Measurements from ENCODE around the gene SMARCA1.
"Not testable (repeated sequence)": the region's sequence is repeated elsewhere in the genome, so short reads cannot be mapped to it uniquely, and the experiment has no call there.

Gene SMARCA1

DNA sequence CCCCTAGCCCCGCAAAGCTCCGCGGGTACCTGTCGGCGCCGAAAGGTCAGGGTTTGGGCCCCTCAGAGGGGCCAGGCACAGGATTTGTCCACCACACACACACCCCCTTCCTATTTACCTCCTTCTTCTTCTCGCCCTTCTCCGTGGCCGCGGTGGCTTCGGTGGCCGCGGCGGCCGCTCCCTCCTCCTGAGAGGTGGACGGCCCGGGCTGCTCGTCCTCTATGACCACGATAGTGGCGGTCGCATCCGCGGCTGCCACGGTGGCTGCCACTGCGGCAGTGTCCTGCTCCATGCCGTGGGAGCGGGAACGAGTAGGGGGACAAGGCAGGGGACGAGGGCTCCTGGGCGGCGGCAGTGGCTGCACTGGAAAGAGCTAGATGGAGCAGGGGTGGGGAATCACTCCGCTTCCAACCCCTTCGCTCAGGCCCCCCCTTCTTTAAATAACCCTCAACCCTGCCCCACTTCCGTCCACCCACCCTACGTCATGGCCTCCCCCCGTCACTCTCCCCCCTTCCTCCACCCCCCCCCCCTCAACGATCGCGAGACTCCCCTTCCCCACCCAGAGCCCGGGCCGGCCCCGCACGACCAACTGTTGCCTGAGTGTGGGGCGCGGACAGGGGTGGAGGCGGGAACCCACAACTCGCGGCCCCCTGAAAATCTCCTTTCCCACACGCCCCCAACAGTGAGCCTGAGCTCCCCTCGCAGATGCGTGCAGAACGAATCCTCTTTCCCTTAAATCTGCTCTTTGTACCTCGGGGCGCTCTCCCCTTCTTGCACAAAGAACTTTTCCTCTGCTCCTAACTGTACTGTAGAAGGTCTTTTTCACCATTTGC lies at the start of gene SMARCA1:
Gene SMARCA1, minus strand, starts transcription at position 412 of the 833 bp plus-strand sequence. Its CDS starts 120 bp downstream, at position 292.
- no peak for DNase-seq (ENCODE audit: low read depth)

- DNase-seq (ENCODE audit: low read depth) = no peak
Observed at GRCh38 chrX:129572422-129572821, 49.1 kb upstream of the SMARCA1 start.

DNA sequence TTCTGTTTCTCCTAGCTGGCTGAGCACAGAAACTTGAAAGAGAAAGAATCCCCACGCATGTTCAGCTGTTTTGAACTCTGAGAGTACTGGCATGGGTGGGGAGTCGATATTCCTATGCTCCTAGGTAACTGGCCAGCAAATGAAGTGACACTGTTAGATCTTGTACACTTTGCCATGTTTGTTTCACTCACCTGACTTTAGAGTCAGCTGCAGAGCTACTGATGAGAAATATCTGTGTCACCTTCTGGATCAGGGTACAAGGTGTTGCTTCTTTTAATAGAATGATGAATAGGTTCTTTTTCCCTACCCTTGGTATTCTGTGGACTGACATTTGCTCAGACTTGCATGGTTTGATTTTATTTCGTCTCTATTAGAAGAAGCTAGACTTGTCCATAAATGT lies 45.1 kb upstream of the SMARCA1 start:
- DNase-seq (ENCODE audit: low read depth) = no peak

GRCh38 chrX:129566073-129566472 lies 42.8 kb upstream of the SMARCA1 start:
- no peak for DNase-seq (ENCODE audit: low read depth)

DNA sequence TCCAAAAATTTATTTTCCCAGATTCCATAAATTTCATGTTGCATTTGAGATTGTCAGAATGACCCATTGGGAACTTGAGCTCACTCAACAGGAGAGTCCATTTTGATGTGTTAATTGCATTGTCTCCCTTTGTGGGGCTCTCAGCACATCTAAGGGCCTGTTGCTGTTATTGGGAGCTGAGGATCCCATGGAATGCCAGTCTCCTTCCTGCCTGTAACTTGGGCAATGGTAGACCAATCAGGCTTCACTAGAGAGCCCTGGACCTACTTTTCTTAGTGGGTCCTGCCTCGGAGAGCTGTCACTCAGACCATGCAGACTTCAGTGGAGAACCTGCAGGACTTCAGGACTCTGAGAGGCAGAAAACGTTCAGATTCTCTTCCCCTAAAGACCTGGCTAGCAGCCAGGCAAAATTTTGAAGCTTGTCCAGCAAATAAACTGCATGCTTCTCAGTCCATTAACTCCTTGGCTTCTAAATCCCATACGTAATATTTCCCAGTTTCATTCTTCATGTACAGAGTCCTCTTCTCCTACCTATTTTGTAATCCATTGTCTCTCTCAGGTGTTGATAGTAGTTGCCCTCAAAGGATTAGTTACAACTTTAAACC lies 41.9 kb upstream of the SMARCA1 start:
- no peak for DNase-seq (ENCODE audit: low read depth)

DNA sequence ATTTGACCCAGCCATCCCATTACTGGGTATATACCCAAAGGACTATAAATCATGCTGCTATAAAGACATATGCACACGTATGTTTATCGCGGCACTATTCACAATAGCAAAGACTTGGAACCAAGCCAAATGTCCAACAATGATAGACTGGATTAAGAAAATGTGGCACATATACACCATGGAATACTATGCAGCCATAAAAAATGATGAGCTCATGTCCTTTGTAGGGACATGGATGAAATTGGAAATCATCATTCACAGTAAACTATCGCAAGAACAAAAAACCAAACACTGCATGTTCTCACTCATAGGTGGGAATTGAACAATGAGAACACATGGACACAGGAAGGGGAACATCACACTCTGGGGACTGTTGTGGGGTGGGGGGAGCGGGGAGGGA lies 41.1 kb upstream of the SMARCA1 start:
- DNase-seq (ENCODE audit: low read depth) = not testable (repeated sequence)

- no peak for DNase-seq (ENCODE audit: low read depth)
Observed at GRCh38 chrX:129561453-129561852, 38.2 kb upstream of the SMARCA1 start.

DNA sequence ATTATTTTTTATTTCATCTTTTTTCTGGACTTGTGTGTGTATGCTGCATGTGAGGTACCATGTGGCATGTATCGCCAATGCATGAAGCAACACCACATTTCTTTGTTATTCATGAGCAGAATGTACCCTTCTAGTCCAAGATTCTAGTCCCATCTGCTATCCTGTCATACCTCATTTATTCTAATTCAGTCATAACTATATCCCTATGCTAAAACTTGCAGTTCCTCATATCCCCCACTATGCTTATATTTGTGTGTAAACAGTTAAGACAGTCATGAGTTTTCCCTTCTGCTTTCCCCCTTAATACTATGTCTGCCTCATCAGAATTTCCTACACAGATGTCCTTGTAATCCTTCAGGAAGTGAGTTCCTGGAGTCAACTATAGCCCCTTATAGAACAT lies 36.5 kb upstream of the SMARCA1 start:
- DNase-seq (ENCODE audit: low read depth) = no peak

DNA sequence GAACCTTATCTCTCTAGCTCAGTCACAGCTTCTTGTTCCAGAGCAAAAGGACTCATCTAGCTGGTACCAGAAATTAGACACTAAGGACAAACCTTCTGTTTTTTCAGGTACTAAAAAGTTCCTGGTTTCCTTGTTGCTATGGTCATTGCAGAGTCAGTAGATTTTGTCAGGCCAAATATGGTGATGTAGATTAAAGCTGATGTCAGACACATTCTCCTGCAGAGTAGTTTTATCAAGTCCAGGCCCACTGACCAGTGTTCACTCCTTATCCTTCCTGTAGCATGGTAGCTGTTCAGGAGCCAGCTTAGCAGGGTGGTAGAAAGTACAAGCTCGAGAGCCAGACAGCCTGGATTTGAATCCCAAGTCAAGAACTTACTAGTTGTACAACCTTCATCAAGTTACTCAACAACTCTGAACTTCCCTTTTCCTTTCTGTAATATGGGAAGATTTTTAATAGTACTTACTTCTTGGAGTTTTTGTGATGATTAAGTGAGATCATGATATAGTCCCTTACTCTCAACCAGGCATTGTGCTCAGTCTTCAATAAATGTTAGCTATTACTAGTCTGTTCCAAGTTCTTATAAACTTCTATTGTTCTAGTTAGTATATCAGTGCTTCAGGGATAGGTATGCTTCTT lies 34.7 kb upstream of the SMARCA1 start:
- no peak for DNase-seq (ENCODE audit: low read depth)

- DNase-seq (ENCODE audit: low read depth) = no peak
Observed at GRCh38 chrX:129556806-129557315, 33.6 kb upstream of the SMARCA1 start.

GRCh38 chrX:129554816-129555215 lies 31.5 kb upstream of the SMARCA1 start:
- DNase-seq (ENCODE audit: low read depth) = not testable (repeated sequence)

DNA sequence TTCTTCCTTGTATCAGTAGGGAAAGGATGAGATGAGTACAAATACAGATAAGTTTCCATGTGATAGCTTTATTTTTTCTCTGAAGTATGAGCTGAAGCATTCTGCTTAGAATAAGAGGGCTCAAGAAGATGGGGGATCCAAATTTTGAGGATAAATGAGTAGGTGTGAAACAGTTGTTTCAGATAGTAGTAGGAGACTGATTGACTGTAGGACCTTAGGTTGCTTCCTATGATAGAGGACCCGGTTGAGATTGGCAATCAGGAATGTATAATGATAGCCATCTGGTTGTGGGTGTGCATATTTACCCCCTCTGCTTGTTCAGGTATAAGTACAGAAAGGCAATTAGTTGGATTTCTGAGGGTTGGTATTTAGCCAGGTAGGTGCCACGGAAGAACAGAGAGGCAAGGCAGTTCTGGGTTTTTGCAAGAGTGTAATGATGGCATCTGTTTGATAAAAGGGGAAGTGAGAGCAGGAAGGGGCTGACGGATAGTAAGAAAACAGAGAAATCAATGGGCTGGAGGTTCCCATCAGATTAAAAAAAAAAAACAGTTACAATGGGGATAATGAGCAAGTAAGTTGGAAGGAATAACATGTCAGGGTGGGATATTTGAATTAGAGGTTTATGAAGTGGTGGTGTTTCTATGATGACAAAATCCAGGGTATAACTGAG lies 30.5 kb upstream of the SMARCA1 start:
- DNase-seq (ENCODE audit: low read depth) = no peak

- DNase-seq (ENCODE audit: low read depth) = no peak
Observed at GRCh38 chrX:129549124-129549523, 25.8 kb upstream of the SMARCA1 start.

- DNase-seq (ENCODE audit: low read depth) = no peak
Observed at GRCh38 chrX:129545408-129545807, 22.1 kb upstream of the SMARCA1 start.

- DNase-seq (ENCODE audit: low read depth) = no peak
Observed at GRCh38 chrX:129544780-129545179, 21.5 kb upstream of the SMARCA1 start.

DNA sequence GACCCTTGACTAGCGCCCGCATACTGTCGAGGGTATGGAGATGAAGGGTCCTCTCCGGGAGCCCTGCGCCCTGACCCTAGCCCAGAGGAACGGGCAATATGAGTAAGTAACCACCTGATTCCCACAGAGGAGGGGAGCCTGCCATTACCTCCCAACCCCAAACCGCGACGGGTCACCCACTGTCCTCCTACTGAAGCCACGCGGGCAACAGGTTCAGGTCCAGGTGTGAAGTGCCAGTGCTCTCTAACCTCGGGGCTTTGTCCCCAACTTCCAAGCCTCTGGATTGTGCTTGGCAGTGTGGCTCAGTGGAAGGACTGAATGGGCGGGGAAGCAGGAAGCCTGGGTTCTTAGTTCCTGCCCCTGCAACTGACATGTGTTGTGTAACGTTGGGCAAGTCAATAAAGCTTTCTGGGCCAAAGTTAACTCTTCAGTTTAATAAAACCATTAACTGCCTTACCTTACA lies 17.5 kb upstream of the SMARCA1 start:
- DNase-seq (ENCODE audit: low read depth) = no peak

DNA sequence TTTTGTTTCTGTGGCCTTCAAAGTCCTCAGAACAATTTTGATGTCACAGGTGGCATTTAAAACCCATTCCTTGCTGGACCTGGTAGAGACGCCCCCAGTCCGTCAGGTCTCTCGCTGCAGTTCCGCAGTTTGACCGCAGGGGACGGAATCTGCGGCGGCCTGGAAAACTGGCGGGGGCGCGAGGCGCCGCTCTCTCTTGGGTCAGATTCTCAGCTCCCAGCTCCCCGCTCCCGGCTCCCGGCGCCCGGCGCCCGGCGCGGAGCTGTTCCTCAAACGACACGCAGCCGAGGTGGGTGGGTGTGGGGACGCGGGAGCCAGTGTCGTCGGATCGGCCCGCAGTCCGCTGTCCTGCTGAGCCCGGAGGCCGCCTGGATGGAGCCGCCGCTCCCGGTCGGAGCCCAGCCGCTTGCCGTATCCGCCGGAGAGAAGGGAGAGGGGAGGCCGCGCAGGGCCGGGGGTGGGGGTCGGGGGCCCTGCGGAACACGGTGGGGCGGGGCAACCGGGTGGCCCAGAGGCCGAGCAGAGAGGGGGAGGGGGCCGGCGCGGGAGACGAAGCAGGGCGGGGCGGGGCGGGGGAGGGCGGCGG lies 16.9 kb upstream of the SMARCA1 start, which contains the start of gene OCRL:
Gene OCRL, plus strand, starts transcription at position 192 of the 586 bp plus-strand sequence. Its CDS starts 181 bp downstream, at position 373.
- DNase-seq (ENCODE audit: low read depth) = no peak

- no peak for DNase-seq (ENCODE audit: low read depth)
Observed at GRCh38 chrX:129534816-129535578, 11.7 kb upstream of the SMARCA1 start.

GRCh38 chrX:129531132-129531531 lies 7.8 kb upstream of the SMARCA1 start:
- DNase-seq (ENCODE audit: low read depth) = no peak

GRCh38 chrX:129530410-129530809 lies 7.1 kb upstream of the SMARCA1 start:
- DNase-seq (ENCODE audit: low read depth) = no peak
